Left kidney (tissue), 8 donors: Measurements from ENCODE around the gene IL3. TPM values are rescaled to one million over a fixed set of nuclear protein-coding genes. Genes with fewer than 3 reads are reported as not detected.

ENCODE experiments used
- DNase-seq: peaks from one replicate; pipeline ENCODE4 v3.0.0-alpha.2; 2013
- long read RNA-seq, 8 donors: transcript quantifications; one replicate each; lab custom pipeline, GENCODE V29; 2026
- polyA plus RNA-seq: library from polyadenylated mRNA; unstranded; fragments of 120-200 nt; gene quantifications from one replicate; pipeline ENCODE4 v1.2.1, GENCODE V29; 2013; ENCODE audit not compliant: insufficient read length

The IL3 gene, protein sequence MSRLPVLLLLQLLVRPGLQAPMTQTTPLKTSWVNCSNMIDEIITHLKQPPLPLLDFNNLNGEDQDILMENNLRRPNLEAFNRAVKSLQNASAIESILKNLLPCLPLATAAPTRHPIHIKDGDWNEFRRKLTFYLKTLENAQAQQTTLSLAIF
- polyA plus RNA-seq = not detected
- long read RNA-seq, donor 1 = 0 reads
- long read RNA-seq, donor 2 = 0 reads
- long read RNA-seq, donor 3 = 0 reads
- long read RNA-seq, donor 4 = 0 reads
- long read RNA-seq, donor 5 = 0 reads
- long read RNA-seq, donor 6 = 0 reads
- long read RNA-seq, donor 7 = 0 reads
- long read RNA-seq, donor 8 = 0 reads

- DNase-seq = no peak
These were observed at the start of gene IL3 for GRCh38 chr5:132060501-132061161. TSS of gene IL3 (plus strand) at chr5:132060655. CDS start at chr5:132060707, 52 bp downstream.

DNA sequence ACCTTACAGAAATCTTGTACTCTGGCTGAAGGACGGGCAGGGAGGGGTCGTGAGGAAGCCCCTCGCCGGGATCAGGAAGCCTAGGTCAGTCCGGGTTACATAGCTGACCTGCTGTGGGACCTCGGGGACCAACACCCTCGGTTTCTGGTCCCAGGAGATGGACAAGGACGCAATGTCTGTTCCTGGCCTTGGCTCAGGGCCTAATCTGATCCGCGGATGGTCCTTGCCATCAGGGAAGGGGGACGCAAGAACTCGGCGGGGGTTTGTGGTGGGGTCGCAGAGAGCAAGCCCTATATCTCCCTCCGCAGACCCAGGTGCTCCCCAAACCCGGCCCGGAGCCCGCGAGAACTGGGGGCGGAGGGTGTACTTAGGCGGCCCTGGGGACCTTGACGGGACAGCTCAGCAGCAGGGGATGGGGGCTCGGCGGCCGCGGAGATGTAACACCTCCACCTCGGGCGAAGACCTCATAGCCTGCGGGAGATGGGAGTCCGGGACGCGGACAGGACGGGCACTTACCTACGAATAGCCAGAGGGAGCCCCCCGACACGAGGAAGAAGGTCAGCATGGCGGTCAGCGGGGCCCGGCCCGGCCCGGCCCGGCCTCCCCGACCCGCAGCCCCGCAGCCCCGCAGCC is 49.4 kb upstream of the IL3 start:
- no peak for DNase-seq

- DNase-seq = peak; percentile 7
These were observed 48.7 kb upstream of the IL3 start, which contains the start of gene ACSL6 for GRCh38 chr5:132011622-132012343. TSS of gene ACSL6 (minus strand) at chr5:132011658. CDS start at chr5:132011553, 105 bp downstream.

DNA sequence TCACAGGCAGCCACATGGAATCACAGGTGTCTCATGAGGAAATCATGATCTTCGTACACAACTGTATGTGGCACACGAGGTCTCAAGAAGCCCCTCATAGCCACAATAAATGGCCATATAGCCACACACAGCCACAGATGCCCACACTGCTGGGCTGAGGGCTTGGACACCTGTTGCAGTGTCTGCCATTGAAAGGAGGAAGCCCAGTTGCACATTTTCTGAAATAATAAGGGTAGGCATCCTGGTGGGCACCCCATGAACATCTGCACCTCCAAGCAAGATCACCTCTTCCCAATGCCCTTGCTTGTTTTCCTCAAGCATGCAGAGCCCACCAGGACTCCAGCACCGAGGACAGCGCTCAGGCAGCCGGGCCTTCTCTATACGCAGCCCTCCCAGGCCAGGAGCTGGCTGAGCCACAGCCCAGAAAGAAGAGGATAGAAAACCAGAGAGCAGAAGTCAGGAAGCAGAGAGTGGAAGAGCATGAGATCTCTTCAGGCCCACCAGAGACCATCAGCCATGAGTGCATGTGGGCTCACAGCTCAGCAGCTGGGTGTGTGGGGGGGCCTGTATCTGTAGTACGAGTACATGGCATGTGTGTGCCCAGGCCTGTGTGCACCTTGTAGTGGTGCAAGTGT is 48.0 kb upstream of the IL3 start:
- peak; percentile 79 for DNase-seq

DNA sequence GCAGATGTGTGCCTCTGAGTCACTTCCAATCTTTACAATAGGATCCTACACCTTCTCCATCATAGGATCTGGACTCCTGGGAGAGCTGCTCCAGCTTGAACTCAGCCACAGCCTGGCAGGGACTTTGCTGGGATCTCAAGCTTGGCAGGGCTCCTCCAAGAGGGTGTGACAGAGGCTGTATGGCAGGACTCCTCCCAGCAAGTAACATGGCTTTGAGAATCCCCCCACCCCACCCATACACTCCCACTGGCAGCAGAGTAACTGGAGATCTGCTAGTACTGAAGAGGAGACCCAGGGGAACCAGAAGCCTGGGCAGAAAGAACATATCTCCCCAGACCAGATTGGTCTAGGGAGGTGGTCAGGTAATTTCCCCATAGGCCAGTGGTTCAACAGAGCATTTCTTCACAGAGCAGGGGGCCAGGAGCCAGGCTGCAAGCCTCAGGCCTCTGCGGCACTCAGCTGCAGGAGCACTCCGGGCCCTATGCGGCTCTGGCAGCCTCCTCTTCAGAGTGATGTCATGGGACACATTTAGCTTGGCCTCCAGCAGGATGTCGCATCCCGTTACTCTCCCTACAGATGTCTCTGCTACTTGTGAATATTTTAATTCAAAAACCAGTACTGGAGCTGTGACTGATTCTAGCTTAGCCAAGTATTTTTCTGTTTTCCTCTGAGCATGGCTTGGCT is 47.3 kb upstream of the IL3 start:
- DNase-seq = no peak

DNA sequence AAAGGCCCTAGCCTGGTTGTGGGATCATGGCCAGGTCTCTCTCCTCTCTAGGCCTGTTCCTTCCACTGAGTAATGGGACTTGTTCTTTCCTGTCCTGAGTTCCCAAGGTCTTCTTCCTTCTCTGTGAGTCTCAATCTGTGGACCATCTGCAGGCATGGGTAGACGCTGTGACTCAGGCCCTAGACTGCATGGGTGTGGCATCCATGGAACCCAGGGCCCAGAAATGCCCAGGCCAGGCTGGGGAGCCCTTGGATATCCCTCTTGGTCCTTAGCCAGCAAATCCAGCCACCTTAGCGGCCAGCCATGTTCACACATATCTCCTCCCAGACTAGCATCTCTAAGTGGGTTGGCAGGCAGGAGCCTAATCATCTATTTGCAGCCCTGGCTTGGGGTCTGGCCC is 46.7 kb upstream of the IL3 start:
- DNase-seq = no peak

DNA sequence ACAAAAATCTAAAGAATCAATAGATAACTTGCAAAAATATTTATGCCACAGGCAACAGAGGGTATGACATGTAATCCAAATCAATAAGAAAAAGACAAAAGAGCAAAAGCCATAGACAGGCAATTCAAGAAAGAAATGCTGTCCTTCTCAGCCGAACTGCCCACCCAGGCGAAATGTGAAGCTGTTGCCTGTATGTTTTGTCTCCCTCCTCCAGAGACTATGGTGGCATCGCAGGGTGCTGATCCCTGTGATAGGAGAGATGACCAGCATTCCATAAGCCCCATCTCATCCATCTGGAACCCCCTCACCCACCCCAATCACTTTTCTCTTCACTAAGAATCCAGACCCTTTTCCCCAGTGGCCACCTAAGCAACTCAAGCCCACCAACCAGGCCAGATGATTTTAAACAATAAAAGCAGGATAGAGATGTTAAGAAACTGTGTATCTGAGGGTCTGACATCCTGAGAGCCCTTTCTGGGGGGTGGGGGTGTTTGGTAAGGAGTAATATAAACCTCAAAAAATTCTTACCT is 43.7 kb upstream of the IL3 start:
- DNase-seq = no peak

- no peak for DNase-seq
These were observed 43.1 kb upstream of the IL3 start for GRCh38 chr5:132017316-132017715.

DNA sequence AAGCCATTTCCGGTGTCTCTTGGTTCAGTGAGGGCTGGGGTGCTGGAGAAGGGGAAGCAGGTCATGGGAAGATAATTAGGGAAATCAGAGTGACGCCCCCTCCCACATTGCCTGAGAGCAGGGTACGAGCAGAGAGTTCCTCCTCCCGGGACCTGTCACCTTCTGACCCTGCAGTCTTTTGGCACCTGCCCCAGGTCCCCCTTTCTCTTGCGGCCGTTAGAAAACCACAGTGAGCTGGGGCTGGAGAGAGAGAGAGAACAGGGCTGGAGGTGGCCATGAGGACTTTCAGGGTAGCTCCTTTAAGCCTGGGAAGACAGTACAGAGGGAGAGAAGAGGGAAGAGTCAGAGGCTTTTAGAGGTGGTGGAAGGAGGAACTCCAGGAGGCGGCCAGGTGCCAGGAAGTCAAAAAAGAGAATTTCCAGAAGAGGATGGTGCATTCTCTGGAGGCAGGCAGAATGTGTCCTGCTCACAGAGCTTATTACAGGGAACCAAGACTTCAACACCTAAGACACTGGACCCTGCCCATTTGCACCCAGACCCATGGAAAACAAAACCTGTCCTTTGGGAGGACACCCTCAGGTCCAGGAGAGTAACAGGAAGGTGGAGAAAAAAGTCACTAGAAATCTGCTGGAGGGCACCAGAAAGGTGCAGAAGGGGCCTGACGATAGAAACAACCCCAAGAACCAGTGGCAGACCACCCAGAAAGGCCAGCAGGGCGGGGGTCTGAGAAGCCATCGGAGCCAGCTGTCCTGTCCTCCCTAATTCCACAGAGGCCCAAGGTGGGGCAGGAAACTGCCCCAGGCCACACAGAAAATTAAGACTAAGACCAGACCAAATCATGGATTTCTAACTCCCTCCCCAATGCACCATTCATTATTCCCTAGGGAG is 42.5 kb upstream of the IL3 start:
- DNase-seq = no peak

GRCh38 chr5:132019337-132019736 is 41.1 kb upstream of the IL3 start:
- no peak for DNase-seq

- no peak for DNase-seq
These were observed 40.4 kb upstream of the IL3 start for GRCh38 chr5:132019857-132020555.

- no peak for DNase-seq
These were observed 39.7 kb upstream of the IL3 start for GRCh38 chr5:132020568-132021339.

GRCh38 chr5:132021654-132022053 is 38.8 kb upstream of the IL3 start:
- no peak for DNase-seq

- DNase-seq = no peak
These were observed 37.7 kb upstream of the IL3 start for GRCh38 chr5:132022737-132023136.

- no peak for DNase-seq
These were observed 37.0 kb upstream of the IL3 start for GRCh38 chr5:132023258-132024116.

DNA sequence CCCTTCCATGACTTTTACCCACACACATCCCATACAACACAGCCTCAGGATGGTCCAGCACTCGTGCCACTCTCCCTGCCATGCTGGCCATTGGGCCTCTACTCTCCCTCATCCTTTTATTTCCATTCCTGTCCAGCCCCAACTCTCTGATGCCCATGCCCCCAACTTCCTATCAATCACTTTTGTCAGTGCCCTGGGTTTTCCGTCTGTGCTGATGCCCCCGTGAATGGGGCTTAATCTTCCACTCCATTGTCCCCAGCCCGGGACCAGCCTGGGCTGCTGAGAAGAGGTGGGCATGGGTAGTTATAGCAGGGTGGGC is 36.4 kb upstream of the IL3 start:
- DNase-seq = no peak

- DNase-seq = no peak
These were observed 35.6 kb upstream of the IL3 start for GRCh38 chr5:132024789-132025402.
